Keratinocyte (primary cell): Measurements from ENCODE around the gene TUT7. TPM values are rescaled to one million over a fixed set of nuclear protein-coding genes. Genes with fewer than 3 reads are reported as not detected.
"Not testable (repeated sequence)": the region's sequence is repeated elsewhere in the genome, so short reads cannot be mapped to it uniquely, and the experiment has no call there.

Experiments used
- DNase-seq: peaks from one replicate; pipeline ENCODE4 v3.0.0-alpha.2; 2011; ENCODE audit warnings: low read depth, missing footprints, low spot score
- FAIRE-seq: peaks from 2 replicates; lab custom pipeline; 2011; peaks lifted over from hg19 to GRCh38; lab: Jason Lieb, UNC
- H2AFZ ChIP-seq: 2 replicates; pipeline ENCODE4 v1.6.0; 2012; ENCODE audit warnings: low read length, control low read depth, inconsistent platforms; ENCODE audit not compliant: control insufficient read depth
- H3K27ac ChIP-seq: 2 replicates; pipeline ENCODE4 v1.5.1; 2011; ENCODE audit warnings: low read length; ENCODE audit not compliant: control insufficient read depth, insufficient read depth
- H3K27me3 ChIP-seq: 3 replicates; pipeline ENCODE4 v1.6.0; 2011; ENCODE audit warnings: low read length; ENCODE audit not compliant: control insufficient read depth, insufficient read depth; ENCODE audit errors: extremely low read depth
- H3K36me3 ChIP-seq, 2 experiments: 2 replicates in 1 of 2; 3 replicates in 1 of 2; pipeline ENCODE4 v1.5.1; 2011; ENCODE audit warnings: low read length in 2 of 2, mild to moderate bottlenecking in 1 of 2; ENCODE audit not compliant: control insufficient read depth in 2 of 2, insufficient read depth in 2 of 2; ENCODE audit errors: extremely low read depth in 1 of 2
- H3K4me1 ChIP-seq: 3 replicates; pipeline ENCODE4 v1.5.1; 2011; ENCODE audit warnings: low read length; ENCODE audit not compliant: control insufficient read depth, insufficient read depth; ENCODE audit errors: extremely low read depth
- H3K4me2 ChIP-seq: 3 replicates; pipeline ENCODE4 v1.6.0; 2011; ENCODE audit warnings: low read depth, low read length; ENCODE audit not compliant: control insufficient read depth, insufficient read depth; ENCODE audit errors: extremely low read depth
- H3K4me3 ChIP-seq, 3 experiments: fragments of 200-600 bp in 1 of 3; sonication (generic) in 1 of 3; 2 replicates in 2 of 3; 3 replicates in 1 of 3; pipeline ENCODE4 v1.5.1; 2011 to 2016; ENCODE audit warnings: low read length in 3 of 3, mild to moderate bottlenecking in 3 of 3, control low read depth in 2 of 3, inconsistent platforms in 1 of 3, low read depth in 1 of 3, mixed read lengths in 1 of 3, mixed run types in 1 of 3, moderate library complexity in 1 of 3; ENCODE audit not compliant: control insufficient read depth in 2 of 3, insufficient read depth in 2 of 3; ENCODE audit errors: extremely low read depth in 1 of 3
- H3K79me2 ChIP-seq: 2 replicates; pipeline ENCODE4 v1.6.0; 2012; ENCODE audit warnings: low read length; ENCODE audit not compliant: control insufficient read depth, insufficient read depth
- H3K9ac ChIP-seq: 3 replicates; pipeline ENCODE4 v1.6.0; 2011; ENCODE audit warnings: low read length; ENCODE audit not compliant: control insufficient read depth, insufficient read depth; ENCODE audit errors: extremely low read depth
- H3K9me1 ChIP-seq: 3 replicates; pipeline ENCODE4 v1.6.0; 2011; ENCODE audit warnings: low read length; ENCODE audit not compliant: control insufficient read depth, insufficient read depth; ENCODE audit errors: extremely low read depth
- H3K9me3 ChIP-seq: 2 replicates; pipeline ENCODE4 v1.5.1; 2012; ENCODE audit warnings: low read depth, low read length; ENCODE audit not compliant: control insufficient read depth
- H4K20me1 ChIP-seq: 3 replicates; pipeline ENCODE4 v1.6.0; 2011; ENCODE audit warnings: low read length; ENCODE audit not compliant: control insufficient read depth, insufficient read depth; ENCODE audit errors: extremely low read depth
- CTCF ChIP-seq, 3 experiments: IDR thresholded peaks in 1 of 3; conservative IDR thresholded peaks in 1 of 3; optimal IDR thresholded peaks in 1 of 3; 2 replicates in 2 of 3; 3 replicates in 1 of 3; pipeline versions ENCODE3 to v1.5.1; 2011; ENCODE audit warnings: low read length in 3 of 3, mild to moderate bottlenecking in 3 of 3, moderate library complexity in 2 of 3, control low read depth in 1 of 3, inconsistent platforms in 1 of 3; ENCODE audit not compliant: insufficient read depth in 2 of 3; ENCODE audit errors: extremely low read depth in 1 of 3
- EZH2 ChIP-seq: IDR thresholded peaks from one replicate; pipeline ENCODE4 v1.6.1; 2012; ENCODE audit warnings: inconsistent platforms, mild to moderate bottlenecking, low read length, moderate library complexity
- dilution Hi-C: fragments of 300-500 bp; cut with MboI; formaldehyde crosslinking; loops from one replicate; pipeline ENCODE4 v1.7.0; 2020; ENCODE audit warnings: low sequenced_read_pairs; ENCODE audit not compliant: extremely low pct_ligation_motif_present
- polyA plus RNA-seq, 5 experiments: library from polyadenylated mRNA; depleted of rRNA in 3 of 5; stranded (reverse) in 3 of 5; stranded (forward) in 1 of 5; unstranded in 1 of 5; fragments of >200 nt; gene quantifications; 1 replicate in 1 of 5; 2 replicates in 3 of 5; 3 replicates in 1 of 5; pipeline versions ENCODE4 v1.2.1 to v1.2.3, GENCODE V29; 2011 to 2012; ENCODE audit warnings: missing spikeins in 2 of 5, low read depth in 1 of 5, low replicate concordance in 1 of 5

TUT7 gene
- polyA plus RNA-seq, 1 donor (not counting 4 experiments of a cell fraction or from before 2014, with no cell fraction given): 34.0 TPM

GRCh38 chr9:86298873-86299272 lies 55.3 kb downstream of the TUT7 start:
- no peak overlapping the region for H3K9ac ChIP-seq
- FAIRE-seq: no peak
- no peak overlapping the region for H3K4me3 ChIP-seq
- H3K4me2 ChIP-seq: no peak overlapping the region
- no peak for DNase-seq
- no peaks in the 10 kb centered on the region for H3K27me3 ChIP-seq
- peaks cover 31 to 45% of the 10 kb centered on the region in 2 experiments for H3K36me3 ChIP-seq
- dilution Hi-C loops: no loop called here
- no peak overlapping the region for H2AFZ ChIP-seq
- H3K9me1 ChIP-seq: no peaks in the 10 kb centered on the region
- TF ChIP-seq EZH2 (no peak), CTCF (optimal IDR thresholded peaks at IDR 0.05 in 1 of 3, IDR thresholded peaks at IDR 0.05 in 1 of 3, conservative IDR thresholded peaks at IDR 0.05 in 1 of 3; ENCODE audit: extremely low read depth in 1 of 3, insufficient read depth in 2 of 3, low read length in 3 of 3) (no peak)
- peaks cover 7% of the 10 kb centered on the region for H3K4me1 ChIP-seq
- H3K9me3 ChIP-seq: no peaks in the 10 kb centered on the region
- no peak overlapping the region for H3K27ac ChIP-seq
- H4K20me1 ChIP-seq: no peaks in the 10 kb centered on the region
- no peaks in the 10 kb centered on the region for H3K79me2 ChIP-seq

- FAIRE-seq, H3K36me3 ChIP-seq, H3K9me3 ChIP-seq, DNase-seq, H3K4me2 ChIP-seq, H4K20me1 ChIP-seq, H3K4me3 ChIP-seq, H3K79me2 ChIP-seq, H2AFZ ChIP-seq, dilution Hi-C loops, H3K27me3 ChIP-seq, H3K27ac ChIP-seq, H3K4me1 ChIP-seq, H3K9me1 ChIP-seq, H3K9ac ChIP-seq: not testable (repeated sequence)
These were observed 63.9 kb downstream of the TUT7 start for GRCh38 chr9:86290341-86290740.

GRCh38 chr9:86288499-86289198 lies 65.6 kb downstream of the TUT7 start:
- FAIRE-seq: no peak

More at GRCh38 chr9:86288499-86289198, 65.6 kb downstream of the TUT7 start:
- Histone ChIP-seq H3K4me1 (no peaks in the 10 kb centered on the region), H4K20me1 (no peaks in the 10 kb centered on the region), H3K27ac (no peak overlapping the region), H3K79me2 (no peaks in the 10 kb centered on the region), H3K9ac (no peak overlapping the region), H2AFZ (no peak overlapping the region), H3K9me1 (no peaks in the 10 kb centered on the region), H3K27me3 (no peaks in the 10 kb centered on the region), H3K4me2 (no peak overlapping the region), H3K9me3 (no peaks in the 10 kb centered on the region), H3K36me3 (peaks cover 0 to 3% of the 10 kb centered on the region in 2 experiments), H3K4me3 (no peak overlapping the region)
- TF ChIP-seq CTCF (optimal IDR thresholded peaks at IDR 0.05 in 1 of 3, IDR thresholded peaks at IDR 0.05 in 1 of 3, conservative IDR thresholded peaks at IDR 0.05 in 1 of 3; ENCODE audit: extremely low read depth in 1 of 3, insufficient read depth in 2 of 3, low read length in 3 of 3) (no peak), EZH2 (no peak)
- no peak for DNase-seq
- dilution Hi-C loops: no loop called here
